Astrocyte of the cerebellum (primary cell): ENCODE data around the gene DIS3L2.
"Not testable (repeated sequence)": the region's sequence is repeated elsewhere in the genome, so short reads cannot be mapped to it uniquely, and the experiment has no call there.

Experiments
- DNase-seq: peaks from one replicate; pipeline ENCODE4 v3.0.0-alpha.2; 2011; ENCODE audit warnings: low read depth
- H3K4me3 ChIP-seq: 2 replicates; pipeline ENCODE4 v1.5.1; 2011; ENCODE audit warnings: mild to moderate bottlenecking, low read depth, low read length, moderate library complexity
- in situ Hi-C: cut with HindIII; loops from 2 replicates; pipeline ENCODE4 v1.10.0; 2017; ENCODE audit warnings: low sequenced_read_pairs
- TF ChIP-seq, protein P1 (sequence below): IDR thresholded peaks from 2 replicates; pipeline ENCODE4 v1.5.1; 2012; ENCODE audit warnings: low read length, low read depth, moderate library complexity, mild to moderate bottlenecking; ENCODE audit errors: missing control alignments

DIS3L2 gene

DNA sequence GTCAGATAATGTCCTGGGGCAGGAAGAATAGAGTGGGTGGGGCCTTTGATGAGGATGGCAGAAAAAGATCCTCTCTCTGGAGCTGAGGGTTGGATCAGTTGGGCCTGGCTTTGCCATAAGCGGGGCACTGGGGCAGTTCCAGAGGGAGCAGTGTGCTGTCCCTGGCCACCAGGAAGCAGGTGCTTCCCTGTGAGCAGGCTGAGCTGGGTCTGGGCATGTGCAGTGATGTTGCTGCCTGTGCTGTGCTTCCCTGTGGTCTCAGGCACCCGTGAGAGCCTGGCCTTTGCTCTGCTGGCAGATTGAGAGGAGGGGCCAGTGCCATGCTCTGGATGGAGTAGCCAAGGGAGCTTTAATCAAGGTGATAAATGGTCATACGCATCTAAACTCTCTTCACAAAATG, 20.7 kb upstream of the DIS3L2 start:
- in situ Hi-C loops: no loop called here
- TF ChIP-seq, protein P1, sequence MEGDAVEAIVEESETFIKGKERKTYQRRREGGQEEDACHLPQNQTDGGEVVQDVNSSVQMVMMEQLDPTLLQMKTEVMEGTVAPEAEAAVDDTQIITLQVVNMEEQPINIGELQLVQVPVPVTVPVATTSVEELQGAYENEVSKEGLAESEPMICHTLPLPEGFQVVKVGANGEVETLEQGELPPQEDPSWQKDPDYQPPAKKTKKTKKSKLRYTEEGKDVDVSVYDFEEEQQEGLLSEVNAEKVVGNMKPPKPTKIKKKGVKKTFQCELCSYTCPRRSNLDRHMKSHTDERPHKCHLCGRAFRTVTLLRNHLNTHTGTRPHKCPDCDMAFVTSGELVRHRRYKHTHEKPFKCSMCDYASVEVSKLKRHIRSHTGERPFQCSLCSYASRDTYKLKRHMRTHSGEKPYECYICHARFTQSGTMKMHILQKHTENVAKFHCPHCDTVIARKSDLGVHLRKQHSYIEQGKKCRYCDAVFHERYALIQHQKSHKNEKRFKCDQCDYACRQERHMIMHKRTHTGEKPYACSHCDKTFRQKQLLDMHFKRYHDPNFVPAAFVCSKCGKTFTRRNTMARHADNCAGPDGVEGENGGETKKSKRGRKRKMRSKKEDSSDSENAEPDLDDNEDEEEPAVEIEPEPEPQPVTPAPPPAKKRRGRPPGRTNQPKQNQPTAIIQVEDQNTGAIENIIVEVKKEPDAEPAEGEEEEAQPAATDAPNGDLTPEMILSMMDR: no peak
- DNase-seq: no peak
- H3K4me3 ChIP-seq: no peak overlapping the region

DNA sequence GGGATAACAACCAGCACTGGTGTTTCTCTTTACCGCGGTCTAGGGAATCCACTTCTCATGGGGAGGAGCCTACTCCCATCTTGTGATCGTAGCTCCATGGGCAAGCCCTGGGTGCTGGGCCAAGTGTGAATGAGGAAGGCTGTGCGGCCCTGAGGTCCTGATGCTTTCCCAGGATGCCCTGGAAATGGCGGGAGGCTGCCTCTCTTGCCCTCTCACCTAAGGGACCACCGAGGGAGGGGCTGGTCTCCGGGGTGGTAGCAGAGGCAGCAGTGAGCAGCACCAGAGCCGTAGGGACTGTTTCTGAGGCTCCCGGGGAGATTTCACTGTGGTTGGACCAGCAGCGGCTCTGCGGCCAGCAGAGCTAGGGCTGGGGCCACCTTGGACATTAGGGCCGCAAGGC, 19.8 kb upstream of the DIS3L2 start:
- TF ChIP-seq, protein P1: no peak

DNA sequence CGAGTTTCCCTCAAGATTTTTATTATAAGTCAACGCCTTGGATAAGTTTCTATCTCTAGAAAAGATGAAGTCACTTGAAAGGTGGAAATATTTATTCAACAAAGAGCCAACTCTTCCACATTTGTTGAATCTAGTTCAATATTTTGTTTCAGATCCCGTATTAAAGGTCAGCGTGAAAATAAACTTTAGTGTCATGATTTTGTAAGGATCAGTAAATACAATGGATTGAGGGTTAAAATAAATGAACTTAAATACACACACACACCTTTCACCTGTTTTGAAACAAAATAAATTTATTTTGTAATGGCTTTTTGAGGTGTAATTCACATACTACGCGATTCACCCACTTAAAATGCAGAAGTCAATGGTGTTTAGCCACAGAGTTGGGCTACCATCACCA, 19.3 kb upstream of the DIS3L2 start:
- H3K4me3 ChIP-seq: no peak overlapping the region
- no peak for DNase-seq
- TF ChIP-seq, protein P1: no peak
- in situ Hi-C loops: no loop called here

More for the DNA sequence above, 19.8 kb upstream of the DIS3L2 start:
- in situ Hi-C loops: no loop called here
- DNase-seq: no peak
- no peak overlapping the region for H3K4me3 ChIP-seq

DNA sequence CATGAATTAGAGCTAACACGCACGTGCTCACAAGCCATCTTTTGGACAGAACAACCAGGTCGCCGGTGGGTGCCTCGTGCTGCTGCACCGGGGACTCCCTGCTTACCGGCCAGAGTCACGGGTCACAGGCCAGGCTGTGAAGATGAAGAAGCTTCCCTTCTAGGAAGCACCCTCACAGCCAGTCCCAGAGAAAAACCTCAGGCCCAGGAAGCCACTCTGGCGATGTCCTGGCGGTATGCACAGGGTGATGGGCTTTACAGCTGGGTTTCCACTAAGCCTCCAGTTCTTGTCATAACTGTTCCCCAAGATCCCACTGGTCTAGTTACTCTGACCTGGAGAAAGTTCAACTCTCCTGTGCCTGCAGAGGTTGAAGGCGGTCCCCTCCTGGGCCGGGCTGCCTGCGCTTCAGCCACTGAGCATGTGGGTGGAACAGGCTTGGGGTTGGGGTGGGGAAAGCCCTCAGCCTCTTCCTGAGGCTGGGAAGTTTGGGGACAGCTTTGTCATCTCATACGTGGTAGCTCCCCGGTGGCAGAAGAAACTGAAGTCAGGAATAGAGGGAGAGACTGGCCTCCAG, 15.2 kb upstream of the DIS3L2 start:
- in situ Hi-C loops: no loop called here
- TF ChIP-seq, protein P1: no peak
- H3K4me3 ChIP-seq: no peak overlapping the region
- no peak for DNase-seq

DNA sequence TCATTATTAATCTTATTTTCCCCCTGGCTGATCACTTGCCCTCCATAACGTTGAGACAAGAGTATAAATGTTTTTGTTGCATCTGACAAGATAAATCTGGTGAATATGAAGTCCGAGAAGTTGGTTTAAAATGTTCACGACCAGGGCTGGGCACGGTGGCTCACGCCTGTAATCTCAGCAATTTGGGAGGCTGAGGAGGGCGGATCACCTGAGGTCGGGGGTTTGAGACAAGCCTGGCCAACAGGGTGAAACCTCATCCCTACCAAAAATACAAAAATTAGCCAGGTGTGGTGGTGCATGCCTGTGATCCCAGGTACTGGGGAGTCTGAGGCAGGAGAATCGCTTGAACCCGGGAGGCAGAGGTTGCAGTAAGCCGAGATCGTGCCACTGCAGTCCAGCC, 14.4 kb upstream of the DIS3L2 start:
- H3K4me3 ChIP-seq, DNase-seq, in situ Hi-C loops: not testable (repeated sequence)

DNA sequence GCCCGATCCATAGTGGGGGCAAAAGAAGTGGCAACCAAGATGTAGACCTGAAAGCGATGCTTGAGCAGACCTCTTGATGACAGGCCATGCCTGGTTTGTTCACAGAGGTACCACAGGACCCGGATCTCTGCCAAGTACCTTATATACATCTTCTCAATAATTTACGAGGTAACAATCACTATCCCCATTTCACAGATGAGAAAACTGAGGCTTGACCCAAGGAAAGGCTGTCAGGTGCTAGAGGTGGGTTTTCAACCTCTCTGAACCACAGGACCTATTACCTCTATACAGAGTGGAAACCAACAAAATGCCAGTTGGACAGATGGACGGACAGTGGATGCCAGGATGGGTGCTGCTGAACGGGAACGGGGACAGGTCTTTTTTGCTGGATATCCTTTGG, 13.8 kb upstream of the DIS3L2 start:
- no peak overlapping the region for H3K4me3 ChIP-seq
- in situ Hi-C loops: no loop called here
- TF ChIP-seq, protein P1: no peak
- no peak for DNase-seq

DNA sequence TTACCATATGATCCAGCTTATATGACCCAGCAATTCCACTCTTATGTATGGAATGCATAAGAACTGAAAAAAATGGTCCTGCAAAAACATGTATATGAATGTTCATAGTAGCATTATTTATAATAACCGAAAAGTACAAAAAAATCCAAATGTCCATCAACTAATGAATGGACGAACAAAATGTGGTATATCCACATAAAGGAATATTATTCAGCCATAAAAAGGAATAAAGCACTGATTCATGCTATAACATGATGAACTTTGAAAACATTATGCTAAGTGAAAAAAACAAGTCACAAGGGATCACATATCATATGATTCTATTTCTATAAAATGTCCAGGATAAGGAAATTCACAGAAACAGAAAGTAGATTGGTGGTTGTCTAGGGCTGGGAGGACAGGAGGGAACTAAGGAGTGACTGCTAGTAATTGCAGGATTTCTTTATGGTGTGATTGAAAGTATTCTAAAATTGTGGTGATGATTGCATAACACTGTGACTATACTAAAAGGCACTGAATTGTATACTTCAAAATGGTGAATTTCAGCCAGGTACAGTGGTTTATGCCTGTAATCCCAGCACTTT, 10.0 kb upstream of the DIS3L2 start:
- no peak for DNase-seq
- TF ChIP-seq, protein P1: no peak
- in situ Hi-C loops: loop anchor here (5.0 kb wide), 1 partner anchor 69 kb away; no protein-coding TSS in a partner anchor
- H3K4me3 ChIP-seq: no peak overlapping the region
